Regular cardiac myocyte (primary cell): ENCODE measurements around the gene FBXW8. TPM values are rescaled to one million over a fixed set of nuclear protein-coding genes. Genes with fewer than 3 reads are reported as not detected.

Experiments used
- total RNA-seq: library from RNA; depleted of rRNA; stranded (reverse); fragments of >200 nt; gene quantifications from 2 replicates; pipeline ENCODE4 v1.2.3, GENCODE V29; 2014

FBXW8 gene
- total RNA-seq: 16.9 and 19.7 TPM in 2 replicates

GRCh38 chr12:116910645-116911451, at the start of gene FBXW8:
Gene FBXW8 (plus strand): TSS chr12:116910950. CDS start chr12:116911038, 88 bp downstream.

GRCh38 chr12:116881325-116881876, 29.3 kb upstream of the FBXW8 start, which contains the start of gene HRK:
Gene HRK (minus strand): TSS chr12:116881441. CDS start chr12:116881307, 134 bp downstream.

Other genes with a start within 250 kb of the FBXW8 start
- 27.1 and 27.6 TPM in 2 replicates for gene SPRING1, start 172.9 kb upstream of the FBXW8 start, total RNA-seq
- gene RNFT2, start 172.6 kb upstream of the FBXW8 start, total RNA-seq: 1.7 and 4.6 TPM in 2 replicates
- gene HRK, start 29.5 kb upstream of the FBXW8 start, total RNA-seq: under 0.01 and 1.1 TPM in 2 replicates
- gene TESC, start 188.5 kb downstream of the FBXW8 start, total RNA-seq: not detected in 2 replicates